ENCODE results near the gene COPE.

COPE gene

GRCh38 chr19:18871543-18871942, 47.6 kb downstream of the COPE start:
- Histone ChIP-seq H3K9me3 (ENCODE audit: control insufficient read depth in 2 of 2, low read length in 2 of 2) (no peaks in the 10 kb centered on the region), H3K36me3 (ENCODE audit: control insufficient read depth in 2 of 2, insufficient read depth in 2 of 2, low read length in 2 of 2) (peaks cover 4 to 9% of the 10 kb centered on the region in 2 donors), H3K4me3 (ENCODE audit: low read length in 2 of 2) (no peak overlapping the region), H3K4me1 (ENCODE audit: control insufficient read depth, insufficient read depth, low read length) (peaks cover 9% of the 10 kb centered on the region), H3K27ac (ENCODE audit: low read length) (no peak overlapping the region), H3K27me3 (ENCODE audit: control insufficient read depth in 1 of 2, insufficient read depth in 2 of 2, low read length in 2 of 2) (peaks cover 2 to 14% of the 10 kb centered on the region in 2 donors), H3K9ac (ENCODE audit: low read length in 2 of 2) (no peak overlapping the region)

GRCh38 chr19:18870531-18871172, 48.5 kb downstream of the COPE start:
- Histone ChIP-seq H3K9me3 (ENCODE audit: control insufficient read depth in 2 of 2, low read length in 2 of 2) (no peaks in the 10 kb centered on the region), H3K36me3 (ENCODE audit: control insufficient read depth in 2 of 2, insufficient read depth in 2 of 2, low read length in 2 of 2) (peaks cover 11 to 13% of the 10 kb centered on the region in 2 donors), H3K9ac (ENCODE audit: low read length in 2 of 2) (no peak overlapping the region), H3K4me1 (ENCODE audit: control insufficient read depth, insufficient read depth, low read length) (peaks cover 9% of the 10 kb centered on the region), H3K4me3 (ENCODE audit: low read length in 2 of 2) (no peak overlapping the region), H3K27ac (ENCODE audit: low read length) (no peak overlapping the region), H3K27me3 (ENCODE audit: control insufficient read depth in 1 of 2, insufficient read depth in 2 of 2, low read length in 2 of 2) (peaks cover 2 to 14% of the 10 kb centered on the region in 2 donors)

GRCh38 chr19:18869781-18870530, 49.2 kb downstream of the COPE start:
- Histone ChIP-seq H3K4me1 (ENCODE audit: control insufficient read depth, insufficient read depth, low read length) (peaks cover 9% of the 10 kb centered on the region), H3K27ac (ENCODE audit: low read length) (no peak overlapping the region), H3K4me3 (ENCODE audit: low read length in 2 of 2) (no peak overlapping the region), H3K27me3 (ENCODE audit: control insufficient read depth in 1 of 2, insufficient read depth in 2 of 2, low read length in 2 of 2) (peaks cover 2 to 14% of the 10 kb centered on the region in 2 donors), H3K9ac (ENCODE audit: low read length in 2 of 2) (no peak overlapping the region), H3K9me3 (ENCODE audit: control insufficient read depth in 2 of 2, low read length in 2 of 2) (no peaks in the 10 kb centered on the region), H3K36me3 (ENCODE audit: control insufficient read depth in 2 of 2, insufficient read depth in 2 of 2, low read length in 2 of 2) (peaks cover 18% of the 10 kb centered on the region in 2 donors)

- no peaks in the 10 kb centered on the region for H3K9me3 ChIP-seq (ENCODE audit: control insufficient read depth in 2 of 2, low read length in 2 of 2)
- H3K27me3 ChIP-seq (ENCODE audit: control insufficient read depth in 1 of 2, insufficient read depth in 2 of 2, low read length in 2 of 2): peaks cover 2 to 14% of the 10 kb centered on the region in 2 donors
- H3K4me1 ChIP-seq (ENCODE audit: control insufficient read depth, insufficient read depth, low read length): peaks cover 9% of the 10 kb centered on the region
- H3K36me3 ChIP-seq (ENCODE audit: control insufficient read depth in 2 of 2, insufficient read depth in 2 of 2, low read length in 2 of 2): peaks cover 20% of the 10 kb centered on the region in 2 donors
- H3K9ac ChIP-seq (ENCODE audit: low read length in 2 of 2): no peak overlapping the region
- H3K27ac ChIP-seq (ENCODE audit: low read length): no peak overlapping the region
- no peak overlapping the region for H3K4me3 ChIP-seq (ENCODE audit: low read length in 2 of 2)
These were observed 50.1 kb downstream of the COPE start for GRCh38 chr19:18869023-18869618.

- no peak overlapping the region for H3K4me3 ChIP-seq (ENCODE audit: low read length in 2 of 2)
- peaks cover 9% of the 10 kb centered on the region for H3K4me1 ChIP-seq (ENCODE audit: control insufficient read depth, insufficient read depth, low read length)
- H3K9me3 ChIP-seq (ENCODE audit: control insufficient read depth in 2 of 2, low read length in 2 of 2): no peaks in the 10 kb centered on the region
- peaks cover 2 to 14% of the 10 kb centered on the region in 2 donors for H3K27me3 ChIP-seq (ENCODE audit: control insufficient read depth in 1 of 2, insufficient read depth in 2 of 2, low read length in 2 of 2)
- H3K27ac ChIP-seq (ENCODE audit: low read length): no peak overlapping the region
- peaks cover 25 to 26% of the 10 kb centered on the region in 2 donors for H3K36me3 ChIP-seq (ENCODE audit: control insufficient read depth in 2 of 2, insufficient read depth in 2 of 2, low read length in 2 of 2)
- no peak overlapping the region for H3K9ac ChIP-seq (ENCODE audit: low read length in 2 of 2)
These were observed 50.7 kb downstream of the COPE start for GRCh38 chr19:18868380-18869022.

GRCh38 chr19:18867751-18868150, 51.4 kb downstream of the COPE start:
- Histone ChIP-seq H3K36me3 (ENCODE audit: control insufficient read depth in 2 of 2, insufficient read depth in 2 of 2, low read length in 2 of 2) (peaks cover 31 to 32% of the 10 kb centered on the region in 2 donors), H3K27ac (ENCODE audit: low read length) (no peak overlapping the region), H3K9ac (ENCODE audit: low read length in 2 of 2) (no peak overlapping the region), H3K27me3 (ENCODE audit: control insufficient read depth in 1 of 2, insufficient read depth in 2 of 2, low read length in 2 of 2) (peaks cover 2 to 14% of the 10 kb centered on the region in 2 donors), H3K4me3 (ENCODE audit: low read length in 2 of 2) (no peak overlapping the region), H3K9me3 (ENCODE audit: control insufficient read depth in 2 of 2, low read length in 2 of 2) (no peaks in the 10 kb centered on the region), H3K4me1 (ENCODE audit: control insufficient read depth, insufficient read depth, low read length) (peaks cover 9% of the 10 kb centered on the region)

GRCh38 chr19:18867199-18867598, 52.0 kb downstream of the COPE start:
- Histone ChIP-seq H3K27ac (ENCODE audit: low read length) (no peak overlapping the region), H3K4me1 (ENCODE audit: control insufficient read depth, insufficient read depth, low read length) (peaks cover 9% of the 10 kb centered on the region), H3K9me3 (ENCODE audit: control insufficient read depth in 2 of 2, low read length in 2 of 2) (no peaks in the 10 kb centered on the region), H3K9ac (ENCODE audit: low read length in 2 of 2) (no peak overlapping the region), H3K4me3 (ENCODE audit: low read length in 2 of 2) (no peak overlapping the region), H3K27me3 (ENCODE audit: control insufficient read depth in 1 of 2, insufficient read depth in 2 of 2, low read length in 2 of 2) (peaks cover 2 to 14% of the 10 kb centered on the region in 2 donors), H3K36me3 (ENCODE audit: control insufficient read depth in 2 of 2, insufficient read depth in 2 of 2, low read length in 2 of 2) (peaks cover 36 to 37% of the 10 kb centered on the region in 2 donors)

GRCh38 chr19:18866800-18867123, 52.4 kb downstream of the COPE start:
- H3K4me1 ChIP-seq (ENCODE audit: control insufficient read depth, insufficient read depth, low read length): peaks cover 9% of the 10 kb centered on the region
- H3K27me3 ChIP-seq (ENCODE audit: control insufficient read depth in 1 of 2, insufficient read depth in 2 of 2, low read length in 2 of 2): peaks cover 2 to 14% of the 10 kb centered on the region in 2 donors
- H3K36me3 ChIP-seq (ENCODE audit: control insufficient read depth in 2 of 2, insufficient read depth in 2 of 2, low read length in 2 of 2): peaks cover 40% of the 10 kb centered on the region in 2 donors
- no peak overlapping the region for H3K9ac ChIP-seq (ENCODE audit: low read length in 2 of 2)
- no peaks in the 10 kb centered on the region for H3K9me3 ChIP-seq (ENCODE audit: control insufficient read depth in 2 of 2, low read length in 2 of 2)
- H3K4me3 ChIP-seq (ENCODE audit: low read length in 2 of 2): no peak overlapping the region
- H3K27ac ChIP-seq (ENCODE audit: low read length): no peak overlapping the region

GRCh38 chr19:18865973-18866799, 53.0 kb downstream of the COPE start:
- Histone ChIP-seq H3K4me1 (ENCODE audit: control insufficient read depth, insufficient read depth, low read length) (peaks cover 9% of the 10 kb centered on the region), H3K27me3 (ENCODE audit: control insufficient read depth in 1 of 2, insufficient read depth in 2 of 2, low read length in 2 of 2) (peaks cover 2 to 14% of the 10 kb centered on the region in 2 donors), H3K9ac (ENCODE audit: low read length in 2 of 2) (no peak overlapping the region), H3K36me3 (ENCODE audit: control insufficient read depth in 2 of 2, insufficient read depth in 2 of 2, low read length in 2 of 2) (peaks cover 45% of the 10 kb centered on the region in 2 donors), H3K4me3 (ENCODE audit: low read length in 2 of 2) (no peak overlapping the region), H3K27ac (ENCODE audit: low read length) (no peak overlapping the region), H3K9me3 (ENCODE audit: control insufficient read depth in 2 of 2, low read length in 2 of 2) (no peaks in the 10 kb centered on the region)

Measured in stomach smooth muscle (tissue), 2 donors.